ENCODE measurements around the gene LDB1. TPM values are rescaled to one million over a fixed set of nuclear protein-coding genes. Genes with fewer than 3 reads are reported as not detected.

Gene LDB1
- polyA plus RNA-seq, 1 donor, result 125 TPM

DNA sequence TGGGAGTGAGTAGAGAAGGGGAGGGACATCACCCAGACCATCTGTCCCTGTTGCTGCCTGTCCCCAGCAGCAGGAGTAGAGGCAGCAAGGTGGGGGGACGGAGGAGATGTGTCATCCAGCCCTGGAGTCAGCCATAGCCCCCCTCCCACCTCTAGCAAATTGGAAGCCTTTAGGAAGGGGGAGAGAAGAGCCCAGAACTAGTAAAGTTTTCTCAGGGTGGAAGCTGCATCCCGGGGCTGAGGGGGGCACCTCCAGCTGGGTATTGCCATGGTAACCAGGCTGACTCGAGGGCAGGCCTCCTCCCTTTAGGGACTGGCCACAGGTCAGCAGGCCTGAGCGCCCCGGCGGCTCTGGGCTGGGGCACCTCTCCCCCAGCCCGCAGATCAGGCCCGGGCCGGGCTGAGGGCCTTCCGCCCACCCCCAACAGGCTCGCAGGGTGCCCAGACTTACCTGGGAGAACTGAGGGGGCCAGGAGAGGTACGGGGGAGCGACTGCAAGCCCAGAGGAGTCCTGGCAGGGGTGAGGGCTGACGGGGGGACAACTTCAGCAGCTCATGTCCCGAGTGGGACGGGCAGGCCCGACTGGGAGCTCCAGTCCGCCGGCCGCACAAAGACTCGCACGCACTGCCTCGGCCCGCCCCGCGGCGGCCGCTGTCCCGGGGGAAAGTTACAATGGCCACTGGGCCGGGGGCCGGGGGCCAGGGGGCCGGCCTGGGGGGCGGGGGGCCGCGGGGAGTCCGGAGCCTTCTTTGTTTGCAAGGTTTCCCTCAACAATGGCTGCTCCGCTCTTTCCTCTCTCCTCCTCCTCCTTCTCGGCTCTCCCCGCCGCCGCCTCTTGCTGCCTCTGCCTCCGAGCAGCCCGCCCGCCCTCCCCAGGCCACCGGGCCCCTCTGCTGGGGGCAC, 6.0 kb downstream of the LDB1 start:
- DNase-seq, result no peak

DNA sequence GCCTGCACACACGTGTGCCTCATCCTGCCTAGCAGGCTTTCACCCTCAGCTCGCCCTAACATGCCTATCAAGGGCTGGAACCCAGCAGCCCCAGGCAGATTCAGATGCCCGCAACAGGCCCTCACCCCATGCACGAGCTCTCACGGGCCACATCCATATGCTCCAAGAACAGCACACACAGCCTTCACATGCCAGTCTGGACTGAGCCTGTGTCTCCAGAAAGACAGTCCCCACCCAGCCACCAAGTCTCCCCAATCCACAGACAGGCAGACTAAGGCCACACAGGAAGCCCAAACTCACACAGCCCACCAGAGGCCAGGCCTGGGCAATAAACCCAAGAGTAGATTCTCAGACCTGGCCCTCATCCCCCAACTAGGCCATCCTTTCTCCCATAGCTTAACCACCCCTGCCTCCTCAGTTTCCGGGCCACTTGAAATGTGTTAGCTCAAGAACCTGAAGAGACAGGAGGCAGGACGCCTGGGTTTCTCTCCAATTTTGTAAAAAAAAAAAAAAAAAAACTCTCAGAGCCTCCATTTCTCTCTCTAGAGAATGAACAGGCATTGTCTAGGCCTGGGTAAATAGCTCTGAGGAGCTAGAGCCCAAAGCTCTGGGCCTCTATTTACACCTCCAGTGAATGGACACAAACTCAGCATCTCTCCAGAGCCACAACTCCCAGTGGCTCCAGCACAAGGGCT, 6.8 kb downstream of the LDB1 start:
- no peak for DNase-seq

DNA sequence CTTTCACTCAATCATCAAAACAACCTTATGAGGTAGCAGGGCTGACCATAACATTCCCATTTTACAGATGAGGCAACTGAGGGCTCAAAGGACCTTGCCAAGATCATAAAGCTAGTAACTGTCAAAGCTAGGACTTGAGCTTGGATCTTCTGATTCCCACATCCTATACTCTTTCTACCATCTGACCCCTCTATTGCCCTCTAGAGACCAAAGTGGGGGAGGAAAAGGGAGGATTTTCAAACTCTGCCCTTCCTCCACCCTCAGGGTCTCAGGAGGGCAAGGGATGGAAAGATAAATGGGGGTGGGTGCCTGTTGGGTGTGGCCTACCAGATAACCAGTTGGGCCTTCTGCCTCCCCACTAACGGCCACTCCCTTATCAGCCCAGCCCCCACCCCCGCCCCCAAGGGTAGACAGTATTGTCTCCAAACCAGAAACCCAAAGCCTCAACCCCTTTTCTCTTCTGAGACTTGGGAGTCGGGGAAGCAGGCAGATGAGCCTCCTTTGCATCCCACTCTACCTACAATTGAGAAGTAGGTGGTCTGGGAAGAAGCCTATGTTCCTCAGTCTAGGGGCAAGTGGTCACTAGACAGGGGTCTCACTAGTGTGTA, 7.9 kb downstream of the LDB1 start:
- no peak for DNase-seq

DNA sequence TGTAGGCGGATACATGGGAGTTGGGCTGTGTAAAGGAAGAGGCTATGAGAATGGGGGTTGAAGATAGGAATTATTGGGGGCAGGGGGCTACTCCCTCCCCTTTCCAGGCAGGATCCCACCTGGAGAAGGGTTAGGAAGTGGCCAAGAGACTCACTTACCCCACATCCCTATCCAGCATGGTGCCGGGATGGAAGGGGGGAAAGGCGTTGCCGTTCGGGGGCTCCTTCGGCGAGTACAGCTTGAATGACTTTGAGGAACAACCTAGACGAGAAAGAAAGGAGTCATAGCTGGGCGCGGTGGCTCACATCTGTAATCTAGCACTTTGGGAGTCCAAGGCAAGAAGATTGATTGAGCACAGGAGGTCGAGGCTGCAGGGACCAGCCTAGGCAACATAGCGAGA, 8.9 kb downstream of the LDB1 start:
- no peak for DNase-seq

DNA sequence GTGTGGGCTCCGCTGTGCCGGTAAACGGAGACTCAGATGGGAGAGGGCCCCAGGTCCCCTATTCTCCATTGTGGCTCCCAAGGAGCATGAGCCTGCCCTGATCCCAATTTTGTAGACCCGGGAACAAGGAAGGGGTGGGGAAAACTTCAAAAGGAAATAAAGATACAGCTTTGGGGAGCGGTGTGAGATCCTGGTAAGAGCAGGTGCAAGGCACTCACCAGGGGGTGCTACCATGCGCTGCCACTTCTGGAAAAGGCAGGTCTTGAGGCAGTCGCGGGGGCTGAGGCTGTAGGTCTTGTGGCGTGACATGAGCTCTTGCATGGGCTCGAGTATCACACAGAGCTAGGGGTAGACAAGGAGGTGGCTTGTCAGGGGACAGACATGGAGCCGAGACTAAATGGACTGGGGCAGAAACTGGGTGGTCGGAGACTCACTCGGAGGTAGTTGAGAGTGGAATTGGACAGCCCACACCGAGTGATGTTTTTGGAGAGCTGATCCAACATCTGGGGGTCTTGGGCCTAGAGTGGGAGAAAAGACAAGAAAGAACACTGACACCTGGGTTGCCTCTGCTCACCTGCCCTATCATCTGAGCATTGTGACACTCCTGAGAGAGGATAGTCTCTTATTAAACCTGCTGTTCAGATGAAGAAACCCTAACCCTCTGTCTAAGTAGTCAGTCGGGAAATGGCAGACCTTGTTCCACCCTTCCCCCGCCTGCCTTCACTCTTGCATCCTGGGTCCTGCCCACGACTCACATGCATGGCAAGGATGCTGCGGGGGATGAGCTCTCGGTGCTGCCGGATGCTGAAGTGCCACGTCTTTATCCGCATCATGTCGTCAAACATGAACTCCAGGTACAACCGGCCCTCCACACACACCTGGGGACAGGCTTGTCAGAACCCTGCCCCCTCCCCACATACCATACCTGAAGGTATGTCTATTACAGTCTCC, 10.7 kb downstream of the LDB1 start:
- no peak for DNase-seq

DNA sequence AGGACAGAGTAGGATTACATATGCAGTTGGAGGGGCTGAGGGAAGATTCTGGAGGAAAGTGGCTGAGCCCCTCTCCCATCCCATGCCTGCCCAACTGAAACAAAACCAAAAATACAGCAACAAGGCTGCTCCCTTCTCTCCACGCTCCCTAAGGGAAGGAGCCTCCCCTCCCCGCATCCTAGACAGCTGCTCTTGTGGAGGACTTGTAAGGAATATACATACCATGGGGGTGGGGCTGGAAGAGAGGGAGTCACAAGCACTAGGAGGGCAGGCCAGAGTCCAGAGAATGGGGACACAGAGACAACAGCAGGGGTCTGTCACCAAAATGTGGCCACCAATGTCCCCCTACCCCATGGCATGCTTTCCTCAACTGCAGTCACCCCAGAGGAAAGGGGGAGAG, 13.2 kb downstream of the LDB1 start:
- DNase-seq, result no peak

DNA sequence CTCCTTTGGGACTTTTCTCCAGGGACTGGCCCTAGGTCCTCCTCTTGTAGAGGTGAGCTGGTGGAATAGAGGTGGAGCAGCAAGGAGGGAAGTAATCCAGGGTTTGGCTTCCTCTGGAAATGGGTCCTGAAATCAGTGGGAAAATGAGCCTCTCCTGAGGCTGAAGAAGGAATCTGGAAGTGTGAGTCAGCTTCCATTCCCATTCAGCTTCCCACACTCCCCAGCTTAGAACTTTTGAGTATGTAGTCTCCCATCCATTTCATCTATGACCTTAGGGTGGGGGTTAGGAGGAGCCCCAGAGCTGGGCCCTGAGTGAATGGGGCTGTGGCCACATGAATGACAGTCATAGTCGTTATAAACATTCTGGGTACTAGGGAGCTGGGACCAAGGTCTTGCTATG, 17.7 kb downstream of the LDB1 start:
- DNase-seq, result no peak

DNA sequence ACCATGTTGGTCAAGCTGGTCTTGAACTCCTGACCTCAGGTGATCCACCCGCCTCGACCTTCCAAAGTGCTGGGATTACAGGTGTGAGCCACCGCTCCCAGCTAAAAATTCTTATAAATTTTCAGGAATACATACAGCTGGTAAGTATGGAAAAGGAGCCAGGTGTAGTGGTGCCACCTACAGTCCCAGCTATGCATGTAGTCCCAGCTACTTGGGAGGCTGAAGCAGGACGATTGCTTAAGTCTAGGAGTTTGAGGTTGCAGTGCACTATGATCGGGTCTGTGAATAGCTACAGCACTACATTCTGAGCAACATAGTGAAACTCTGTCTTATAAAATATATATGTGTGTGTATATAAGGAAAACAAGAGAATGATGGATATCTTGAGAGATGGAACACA, 19.0 kb downstream of the LDB1 start:
- no peak for DNase-seq

DNA sequence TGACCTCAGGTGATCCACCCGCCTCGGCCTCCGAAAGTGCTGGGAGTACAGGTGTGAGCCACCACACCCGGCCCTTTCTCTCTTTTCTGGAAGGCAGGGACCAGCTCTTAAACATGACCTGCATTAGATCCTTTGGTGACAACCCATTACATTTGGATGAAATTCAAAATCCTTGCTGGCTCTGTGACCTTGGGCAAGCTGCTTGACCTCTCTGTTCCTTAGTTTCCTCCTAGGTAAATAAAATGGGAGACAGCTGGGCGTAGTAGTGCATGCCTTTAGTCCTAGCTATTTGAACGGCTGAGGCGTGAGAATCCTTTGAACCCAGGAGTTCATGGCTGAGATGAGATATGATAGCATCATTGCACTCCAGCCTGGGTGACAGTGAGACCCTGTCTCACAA, 23.7 kb downstream of the LDB1 start:
- no peak for DNase-seq

DNA sequence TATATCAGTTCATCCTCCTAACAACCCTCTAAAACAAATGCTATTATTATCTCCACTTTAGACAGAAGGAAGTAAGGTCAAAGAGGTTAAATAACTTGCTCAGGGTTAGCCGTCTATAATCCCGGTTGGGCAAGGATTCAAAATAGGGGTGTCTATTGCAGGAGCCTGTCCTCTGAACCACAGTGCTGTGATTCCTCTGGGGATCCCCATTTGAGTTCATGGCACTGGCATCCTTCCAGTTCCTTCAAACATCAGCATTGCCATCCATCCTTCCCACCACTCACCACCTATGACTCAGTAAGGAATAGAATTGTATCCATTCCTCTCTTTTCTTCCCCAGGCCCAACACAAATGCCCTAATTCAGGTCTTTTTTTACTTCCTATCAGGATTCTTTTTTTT, 29.4 kb downstream of the LDB1 start:
- DNase-seq, result no peak

DNA sequence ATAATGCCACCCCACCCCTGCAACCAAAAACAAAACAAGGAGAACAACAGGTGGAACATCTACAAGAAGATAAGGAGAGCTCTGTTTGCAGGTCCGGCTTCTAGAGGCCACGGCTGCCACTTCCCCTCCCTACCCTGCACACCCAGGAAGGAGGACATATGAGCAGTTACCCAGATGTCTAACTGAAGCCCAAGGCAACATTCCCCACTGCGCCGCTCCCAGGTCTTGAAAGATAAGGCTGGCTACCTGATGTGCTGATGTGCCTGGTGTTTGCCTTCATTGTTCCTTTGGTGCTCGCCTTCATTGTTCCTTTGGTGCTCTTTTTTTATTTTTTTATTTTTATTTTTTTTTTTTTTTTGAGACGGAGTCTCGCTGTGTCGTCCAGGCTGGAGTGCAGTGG, 34.0 kb downstream of the LDB1 start:
- DNase-seq, result no peak

DNA sequence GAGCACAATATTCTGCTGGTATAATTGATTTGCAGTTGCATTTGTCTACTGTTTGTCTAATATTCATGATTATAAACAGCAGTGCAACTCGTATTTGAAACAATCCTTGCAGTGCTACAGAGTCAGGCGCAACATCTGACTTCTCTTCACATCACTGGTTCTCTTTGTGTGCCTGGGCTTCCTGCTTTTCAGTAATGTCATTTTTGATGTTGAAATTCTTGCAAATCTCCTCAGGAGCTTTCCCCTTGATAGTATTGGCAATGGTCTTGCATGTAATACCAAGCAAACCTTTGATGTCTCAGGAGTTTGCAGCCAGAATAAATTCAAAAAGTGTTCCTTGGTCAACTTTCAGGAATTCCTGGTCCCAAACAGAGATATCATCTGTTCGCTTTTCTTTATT, 34.8 kb downstream of the LDB1 start:
- no peak for DNase-seq

DNA sequence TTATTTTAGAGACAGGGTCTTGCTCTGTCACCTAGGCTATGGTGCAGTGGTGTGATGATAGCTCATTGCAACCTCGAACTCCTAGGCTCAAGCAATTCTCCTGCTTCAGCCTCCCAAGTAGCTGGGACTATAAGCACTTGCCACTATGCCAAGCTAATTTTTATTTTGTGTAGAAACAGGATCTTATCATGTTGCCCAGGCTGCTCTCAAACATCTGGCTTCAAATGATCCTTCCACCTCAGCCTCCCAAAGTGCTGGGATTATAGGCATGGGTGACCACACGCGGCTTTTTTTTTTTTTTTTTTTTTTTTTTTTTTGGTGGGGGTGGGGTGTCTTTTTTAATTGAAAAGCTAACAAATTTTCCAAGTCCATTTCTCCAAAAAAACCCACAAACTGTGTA, 36.6 kb downstream of the LDB1 start:
- no peak for DNase-seq

DNA sequence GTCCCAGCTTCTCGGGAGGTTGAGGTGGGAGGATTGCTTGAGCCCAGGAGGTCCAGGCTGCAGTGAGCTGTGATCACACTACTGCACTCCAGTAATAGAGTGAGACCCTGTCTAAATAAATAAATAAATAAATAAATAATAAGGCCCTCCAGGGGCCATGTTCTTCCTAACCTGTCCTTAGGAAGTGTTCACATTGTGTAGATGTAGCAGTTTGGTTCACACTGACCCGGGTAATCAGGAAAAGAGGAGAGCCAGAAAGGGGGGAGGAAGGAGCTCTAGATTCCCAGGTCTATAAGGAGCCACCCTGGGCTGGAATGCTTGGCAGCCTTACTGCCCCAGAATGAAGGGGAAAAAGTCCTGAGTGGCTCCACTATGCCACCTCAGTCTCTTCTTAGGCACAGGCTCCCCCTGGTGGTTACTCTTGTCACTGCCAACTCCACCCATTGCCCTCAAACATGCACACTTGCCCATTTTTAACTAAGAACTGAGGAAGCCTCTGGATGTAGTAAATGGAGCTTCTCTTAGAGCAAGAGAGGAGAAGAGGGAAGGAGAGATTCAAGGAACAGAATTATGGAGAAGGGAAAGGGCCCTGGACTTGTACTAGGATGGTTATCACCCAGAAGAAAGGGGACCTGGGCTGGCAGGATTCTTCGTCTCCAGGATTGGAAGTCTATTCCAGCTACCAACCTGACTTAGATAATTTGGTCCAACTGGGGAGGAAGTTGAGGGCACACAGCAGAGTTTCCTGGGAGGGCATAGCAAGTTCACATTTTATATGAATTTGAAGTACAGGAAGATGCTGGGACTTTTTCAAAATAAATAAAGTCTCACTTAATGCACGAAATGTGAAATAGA, 47.3 kb downstream of the LDB1 start:
- peak; percentile 61 for DNase-seq

DNA sequence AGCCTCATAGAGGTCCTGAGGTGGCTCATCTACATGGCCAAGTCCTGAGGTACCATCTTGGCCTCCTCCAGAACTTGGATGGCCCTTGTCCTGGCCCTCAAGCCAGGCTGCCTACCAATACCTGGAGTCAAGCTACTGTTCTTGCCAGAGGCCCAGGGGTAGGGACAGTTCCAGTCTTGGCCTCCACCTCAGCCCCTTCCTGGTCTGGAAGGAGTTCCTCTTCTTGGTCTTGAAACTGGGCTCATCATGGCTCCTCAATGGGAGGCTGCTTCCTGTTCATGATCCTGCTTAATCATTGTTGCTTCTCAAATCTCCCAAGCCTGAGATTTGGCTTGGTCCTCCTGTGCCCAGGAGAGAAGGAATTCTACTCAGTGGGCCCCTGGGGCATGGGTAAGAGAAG, 51.1 kb downstream of the LDB1 start:
- no peak for DNase-seq

DNA sequence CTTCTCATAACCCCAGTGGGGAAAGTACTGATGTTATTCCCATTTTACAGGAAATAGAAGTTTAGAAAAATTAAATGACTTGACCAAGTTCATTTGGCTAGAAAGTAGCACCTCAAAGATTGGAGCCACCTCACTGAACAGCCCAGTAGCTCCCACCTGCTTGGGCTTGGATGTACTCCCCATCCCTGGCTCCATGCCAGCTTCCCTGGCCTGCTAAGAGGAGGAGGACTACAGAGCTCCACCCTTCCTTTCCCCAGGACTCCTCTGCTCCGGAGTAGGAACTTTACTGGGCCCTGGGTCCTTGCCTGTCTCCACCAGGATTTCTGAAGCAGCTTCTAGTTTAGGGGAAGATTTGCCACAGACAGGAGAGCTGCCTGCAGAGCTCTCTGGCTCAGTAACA, 52.0 kb downstream of the LDB1 start:
- DNase-seq, result no peak

DNA sequence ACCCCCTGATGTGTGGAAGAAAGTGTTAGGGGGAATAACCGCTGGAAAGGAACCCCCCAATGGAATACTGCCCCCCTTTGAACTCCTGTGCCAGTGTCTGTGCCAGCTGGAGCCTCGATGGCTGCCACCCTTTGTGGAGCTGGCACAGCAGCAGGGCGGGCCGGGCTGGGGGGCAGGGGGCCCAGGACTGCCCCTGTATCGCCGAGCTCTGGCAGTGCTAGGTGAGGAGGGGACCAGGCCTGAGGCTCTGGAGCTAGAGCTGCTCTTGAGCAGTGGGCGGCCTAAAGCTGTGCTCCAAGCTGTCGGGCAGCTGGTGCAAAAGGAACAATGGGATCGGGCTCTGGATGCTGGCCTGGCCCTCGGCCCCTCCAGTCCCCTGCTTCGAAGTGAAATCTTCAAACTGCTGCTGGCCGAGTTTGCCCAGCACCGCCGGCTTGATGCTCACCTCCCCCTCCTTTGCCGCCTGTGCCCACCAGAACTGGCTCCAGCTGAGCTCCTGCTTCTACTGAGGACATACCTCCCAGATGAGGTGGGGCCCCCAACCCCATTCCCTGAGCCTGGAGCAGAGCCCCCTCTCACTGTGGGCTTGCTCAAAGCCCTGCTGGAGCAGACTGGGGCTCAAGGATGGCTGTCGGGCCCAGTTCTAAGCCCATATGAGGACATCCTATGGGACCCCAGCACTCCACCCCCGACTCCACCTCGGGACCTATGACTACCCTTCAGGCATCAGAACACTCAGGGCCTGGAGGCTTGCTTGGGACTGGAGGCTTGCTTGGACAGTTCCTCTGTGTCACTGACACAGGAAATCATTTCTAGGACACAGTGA, 52.9 kb downstream of the LDB1 start:
- no peak for DNase-seq

DNA sequence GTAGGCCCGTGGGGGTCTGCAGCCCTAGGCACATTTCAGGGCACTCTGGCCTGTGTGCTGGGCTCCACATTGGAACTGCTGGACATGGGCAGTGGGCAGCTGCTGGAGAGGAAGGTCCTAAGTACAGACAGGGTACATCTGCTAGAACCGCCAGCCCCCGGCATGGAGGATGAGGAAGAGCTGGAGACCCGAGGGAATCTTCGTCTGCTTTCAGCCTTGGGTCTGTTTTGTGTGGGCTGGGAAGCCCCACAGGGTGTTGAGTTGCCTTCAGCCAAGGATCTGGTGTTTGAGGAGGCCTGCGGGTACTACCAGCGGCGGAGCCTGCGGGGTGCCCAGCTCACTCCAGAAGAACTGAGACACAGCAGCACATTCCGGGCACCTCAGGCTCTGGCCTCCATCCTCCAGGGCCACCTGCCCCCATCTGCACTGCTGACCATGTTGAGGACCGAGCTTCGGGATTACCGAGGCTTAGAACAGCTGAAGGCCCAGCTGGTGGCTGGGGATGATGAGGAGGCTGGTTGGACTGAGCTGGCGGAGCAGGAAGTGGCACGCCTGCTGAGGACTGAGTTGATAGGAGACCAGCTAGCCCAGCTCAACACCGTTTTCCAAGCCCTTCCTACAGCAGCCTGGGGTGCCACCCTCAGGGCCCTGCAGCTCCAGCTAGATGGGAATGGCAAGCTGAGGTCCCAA, 53.6 kb downstream of the LDB1 start:
- no peak for DNase-seq

DNA sequence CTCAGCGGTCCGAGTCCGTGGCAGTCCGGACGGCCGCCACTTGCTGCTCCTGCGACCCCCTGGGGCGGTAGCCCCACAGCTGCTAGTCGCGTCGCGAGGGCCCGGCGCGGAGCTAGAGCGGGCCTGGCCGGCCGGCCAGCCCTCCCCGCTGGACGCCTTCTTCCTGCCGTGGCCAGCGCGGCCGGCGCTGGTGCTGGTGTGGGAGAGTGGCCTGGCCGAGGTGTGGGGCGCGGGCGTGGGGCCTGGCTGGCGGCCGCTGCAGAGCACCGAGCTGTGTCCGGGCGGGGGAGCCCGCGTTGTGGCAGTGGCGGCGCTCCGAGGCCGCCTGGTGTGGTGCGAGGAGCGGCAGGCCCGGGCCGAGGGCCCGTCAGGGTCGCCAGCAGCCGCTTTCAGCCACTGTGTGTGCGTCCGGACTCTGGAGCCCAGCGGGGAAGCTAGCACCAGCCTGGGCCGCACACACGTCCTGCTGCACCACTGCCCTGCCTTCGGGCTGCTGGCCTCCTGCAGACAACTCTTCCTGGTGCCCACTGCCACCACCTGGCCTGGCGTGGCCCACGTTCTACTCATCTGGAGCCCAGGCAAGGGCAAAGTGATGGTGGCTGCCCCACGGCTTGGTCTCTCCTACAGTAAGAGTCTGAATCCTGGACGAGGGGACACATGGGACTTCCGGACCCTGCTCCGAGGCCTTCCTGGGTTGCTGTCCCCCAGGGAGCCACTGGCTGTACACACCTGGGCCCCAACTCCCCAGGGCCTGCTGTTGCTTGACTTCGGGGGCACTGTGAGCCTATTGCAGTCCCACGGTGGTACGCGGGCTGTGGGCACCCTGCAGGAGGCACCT, 54.4 kb downstream of the LDB1 start:
- peak; percentile 18 for DNase-seq

Data from left kidney (tissue), 2 donors.